Measurements from ENCODE around the gene KCNK3. TPM values are rescaled to one million over a fixed set of nuclear protein-coding genes. Genes with fewer than 3 reads are reported as not detected.

The KCNK3 gene
- total RNA-seq, 1 experiment from 2014 or later: not detected

DNA sequence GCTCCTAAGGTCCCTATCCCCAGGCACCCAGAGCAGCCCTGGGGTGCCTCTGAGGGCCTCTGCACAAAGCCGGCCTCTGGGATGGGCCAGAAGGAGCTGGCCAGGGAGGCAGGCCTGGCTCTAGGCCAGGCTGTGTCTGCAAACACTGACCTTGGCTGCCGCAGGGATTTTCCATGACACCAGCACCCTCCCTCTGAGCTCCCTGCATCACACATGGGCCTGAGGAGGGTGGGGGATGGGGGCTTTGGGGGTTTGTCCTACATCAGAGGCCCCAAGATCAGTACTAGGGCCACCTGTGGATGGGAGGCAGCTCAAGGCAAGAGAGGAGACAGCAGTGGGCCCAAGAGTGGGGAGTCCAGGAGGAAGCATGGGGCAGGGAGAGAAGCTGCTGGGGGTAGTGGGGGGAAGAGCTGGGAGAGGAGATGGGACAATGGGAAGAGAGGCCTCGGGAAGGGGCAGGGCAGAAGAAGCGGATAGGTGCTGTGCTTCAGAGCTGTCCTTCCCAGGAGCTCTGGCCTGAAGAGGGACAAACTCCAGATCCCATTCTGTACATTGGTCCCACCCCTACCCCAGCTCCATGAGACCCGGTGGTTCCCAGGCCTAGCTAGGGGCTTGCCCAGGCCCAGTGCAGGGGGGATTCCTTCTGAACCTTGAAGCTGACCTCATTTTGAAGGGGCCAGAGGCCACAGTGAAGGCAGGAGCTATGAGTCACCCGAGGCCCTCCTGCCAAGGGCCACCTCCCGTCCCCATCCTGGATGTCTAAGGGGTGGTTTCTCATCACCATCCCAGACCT is 28.0 kb downstream of the KCNK3 start:
- ChIA-PET POLR2A (interaction anchor here (0.6 kb wide), 1 partner anchor 645 kb away, joined by 3 read pairs; no protein-coding TSS in a partner anchor), CTCF (interaction anchor here (0.7 to 1.6 kb wide), 4 partner anchors 24 to 142 kb away, joined by 3 to 7 read pairs (median 5); no protein-coding TSS in a partner anchor)
- TF ChIP-seq, protein P1, sequence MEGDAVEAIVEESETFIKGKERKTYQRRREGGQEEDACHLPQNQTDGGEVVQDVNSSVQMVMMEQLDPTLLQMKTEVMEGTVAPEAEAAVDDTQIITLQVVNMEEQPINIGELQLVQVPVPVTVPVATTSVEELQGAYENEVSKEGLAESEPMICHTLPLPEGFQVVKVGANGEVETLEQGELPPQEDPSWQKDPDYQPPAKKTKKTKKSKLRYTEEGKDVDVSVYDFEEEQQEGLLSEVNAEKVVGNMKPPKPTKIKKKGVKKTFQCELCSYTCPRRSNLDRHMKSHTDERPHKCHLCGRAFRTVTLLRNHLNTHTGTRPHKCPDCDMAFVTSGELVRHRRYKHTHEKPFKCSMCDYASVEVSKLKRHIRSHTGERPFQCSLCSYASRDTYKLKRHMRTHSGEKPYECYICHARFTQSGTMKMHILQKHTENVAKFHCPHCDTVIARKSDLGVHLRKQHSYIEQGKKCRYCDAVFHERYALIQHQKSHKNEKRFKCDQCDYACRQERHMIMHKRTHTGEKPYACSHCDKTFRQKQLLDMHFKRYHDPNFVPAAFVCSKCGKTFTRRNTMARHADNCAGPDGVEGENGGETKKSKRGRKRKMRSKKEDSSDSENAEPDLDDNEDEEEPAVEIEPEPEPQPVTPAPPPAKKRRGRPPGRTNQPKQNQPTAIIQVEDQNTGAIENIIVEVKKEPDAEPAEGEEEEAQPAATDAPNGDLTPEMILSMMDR (IDR thresholded peaks at IDR 0.05; ENCODE audit: unreplicated experiment): no peak
- intact Hi-C loops (cut with micrococcal nuclease): no loop called here
- no TSS peak for BruUV-seq (replicated peaks)
- Mint-ChIP-seq H3K27me3 (ENCODE audit: insufficient read depth, unreplicated experiment) (no peaks in the 10 kb centered on the region), H3K36me3 (ENCODE audit: insufficient read depth, unreplicated experiment) (no peaks in the 10 kb centered on the region), H3K4me3 (ENCODE audit: unreplicated experiment) (no peak overlapping the region), H3K27ac (ENCODE audit: low read depth, unreplicated experiment) (peak overlapping the region; percentile 66), H3K9me3 (ENCODE audit: unreplicated experiment) (no peaks in the 10 kb centered on the region), H3K4me1 (ENCODE audit: insufficient read depth, unreplicated experiment) (peaks cover 14% of the 10 kb centered on the region)
- DNase-seq (ENCODE audit: unreplicated experiment): peak; percentile 87

DNA sequence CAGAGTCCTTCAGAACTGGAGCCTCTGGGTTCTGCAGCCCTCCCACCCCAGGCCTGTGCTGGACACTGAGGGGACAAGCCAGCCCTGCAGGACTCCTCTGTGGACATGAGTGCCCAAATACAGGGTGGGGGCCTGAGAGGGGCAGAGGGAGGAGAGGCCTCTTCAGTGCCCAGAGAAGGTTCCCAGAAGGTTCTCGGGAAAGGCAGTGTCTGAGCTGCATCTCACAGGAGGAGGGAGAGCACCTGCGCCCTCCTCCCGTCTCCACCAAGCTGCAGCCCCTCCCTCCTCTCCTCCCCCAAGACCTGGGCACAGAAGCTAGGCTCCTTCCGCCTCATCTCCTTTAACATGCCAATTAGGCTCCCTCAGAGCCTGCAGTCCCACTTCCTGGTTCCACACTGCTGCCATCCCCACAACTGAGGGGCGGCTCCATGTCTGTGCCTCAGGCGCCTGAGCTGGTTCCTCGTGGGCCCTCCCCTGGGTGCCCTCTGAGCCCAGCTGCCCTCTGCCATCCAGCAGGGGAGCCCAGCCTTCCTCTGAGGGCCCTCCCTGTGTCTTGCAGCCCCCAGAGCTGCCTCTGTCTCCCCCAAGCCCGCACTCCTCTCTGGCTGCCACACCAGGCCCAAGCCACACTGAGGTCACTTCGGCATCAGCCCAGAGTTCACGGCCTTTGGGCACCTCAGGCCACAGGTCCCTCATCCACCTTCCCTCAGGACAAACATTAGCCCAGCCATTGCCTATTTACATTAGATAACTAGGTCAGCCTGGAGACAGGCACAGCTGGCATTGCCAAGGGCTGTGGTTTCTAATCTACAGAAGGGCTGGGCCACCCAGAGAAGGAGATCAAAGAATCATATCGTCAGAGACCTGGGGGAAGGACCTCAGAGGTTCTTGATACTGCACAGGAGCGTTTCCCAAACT is 28.9 kb downstream of the KCNK3 start:
- DNase-seq (ENCODE audit: unreplicated experiment): no peak
- Mint-ChIP-seq H3K9me3 (ENCODE audit: unreplicated experiment) (no peaks in the 10 kb centered on the region), H3K4me3 (ENCODE audit: unreplicated experiment) (no peak overlapping the region), H3K27ac (ENCODE audit: low read depth, unreplicated experiment) (no peak overlapping the region), H3K27me3 (ENCODE audit: insufficient read depth, unreplicated experiment) (no peaks in the 10 kb centered on the region), H3K4me1 (ENCODE audit: insufficient read depth, unreplicated experiment) (peaks cover 14% of the 10 kb centered on the region), H3K36me3 (ENCODE audit: insufficient read depth, unreplicated experiment) (no peaks in the 10 kb centered on the region)
- ChIA-PET CTCF (interaction anchor here (0.7 to 1.5 kb wide), 3 partner anchors 24 to 116 kb away, joined by 3 to 7 read pairs (median 5); no protein-coding TSS in a partner anchor), POLR2A (interaction anchor here (0.6 kb wide), 1 partner anchor 646 kb away, joined by 3 read pairs; no protein-coding TSS in a partner anchor)
- BruUV-seq (replicated peaks): no TSS peak
- TF ChIP-seq, protein P1 (IDR thresholded peaks at IDR 0.05; ENCODE audit: unreplicated experiment): no peak
- intact Hi-C loops (cut with micrococcal nuclease): no loop called here

DNA sequence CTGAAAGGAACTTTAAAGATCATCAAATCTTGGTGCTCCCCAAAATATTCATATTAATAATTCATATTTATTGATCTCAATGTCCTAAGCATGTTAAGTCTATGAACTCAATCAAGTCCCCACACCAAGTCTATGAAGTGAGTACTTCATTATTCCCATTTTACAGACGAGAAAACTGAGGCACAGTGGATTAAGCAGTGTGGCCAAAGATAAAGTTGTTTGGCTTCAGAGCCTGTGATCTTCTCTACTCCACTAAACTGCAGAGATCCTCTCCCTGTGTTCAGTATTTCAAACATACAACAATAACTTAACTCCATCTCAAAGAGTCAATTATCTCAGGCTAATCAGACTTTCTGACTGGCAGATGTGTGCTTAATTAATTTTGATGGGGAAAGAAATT is 29.8 kb downstream of the KCNK3 start:
- BruUV-seq (replicated peaks): no TSS peak
- TF ChIP-seq, protein P1 (IDR thresholded peaks at IDR 0.05; ENCODE audit: unreplicated experiment): no peak
- Mint-ChIP-seq H3K4me3 (ENCODE audit: unreplicated experiment) (no peak overlapping the region), H3K27ac (ENCODE audit: low read depth, unreplicated experiment) (no peak overlapping the region), H3K9me3 (ENCODE audit: unreplicated experiment) (no peaks in the 10 kb centered on the region), H3K27me3 (ENCODE audit: insufficient read depth, unreplicated experiment) (no peaks in the 10 kb centered on the region), H3K4me1 (ENCODE audit: insufficient read depth, unreplicated experiment) (peaks cover 14% of the 10 kb centered on the region), H3K36me3 (ENCODE audit: insufficient read depth, unreplicated experiment) (no peaks in the 10 kb centered on the region)
- DNase-seq (ENCODE audit: unreplicated experiment): no peak
- ChIA-PET CTCF (no interaction called here), POLR2A (interaction anchor here (0.7 kb wide), 1 partner anchor 119 kb away, joined by 3 read pairs; no protein-coding TSS in a partner anchor)
- intact Hi-C loops (cut with micrococcal nuclease): no loop called here

DNA sequence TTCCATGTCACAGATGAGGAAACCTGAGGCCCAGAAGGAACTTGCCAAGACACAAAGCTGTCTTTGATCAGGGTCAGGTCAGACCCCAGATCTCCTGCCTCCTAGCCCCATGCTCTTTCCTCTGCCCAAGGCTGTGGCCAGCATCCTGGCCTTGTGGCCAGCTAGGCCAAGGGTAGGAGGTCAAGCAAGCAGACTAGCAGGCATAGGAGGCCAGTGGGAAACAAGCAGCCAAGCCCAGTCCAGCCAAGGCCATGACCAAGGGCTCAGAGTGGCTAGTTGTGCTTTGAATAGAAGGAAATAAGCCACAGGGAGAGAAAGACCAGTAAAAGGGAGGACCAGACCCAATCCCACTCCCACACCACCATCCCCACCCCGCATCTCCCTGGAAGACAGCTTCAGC is 30.4 kb downstream of the KCNK3 start:
- DNase-seq (ENCODE audit: unreplicated experiment): no peak
- intact Hi-C loops (cut with micrococcal nuclease): no loop called here
- Mint-ChIP-seq H3K27ac (ENCODE audit: low read depth, unreplicated experiment) (no peak overlapping the region), H3K9me3 (ENCODE audit: unreplicated experiment) (no peaks in the 10 kb centered on the region), H3K4me1 (ENCODE audit: insufficient read depth, unreplicated experiment) (peaks cover 14% of the 10 kb centered on the region), H3K27me3 (ENCODE audit: insufficient read depth, unreplicated experiment) (no peaks in the 10 kb centered on the region), H3K4me3 (ENCODE audit: unreplicated experiment) (no peak overlapping the region), H3K36me3 (ENCODE audit: insufficient read depth, unreplicated experiment) (no peaks in the 10 kb centered on the region)
- ChIA-PET POLR2A (interaction anchor here (0.7 to 0.8 kb wide), 2 partner anchors 45 to 120 kb away, joined by 3 read pairs; no protein-coding TSS in a partner anchor), CTCF (interaction anchor here (1.0 kb wide), 1 partner anchor 23 kb away, joined by 3 read pairs; no protein-coding TSS in a partner anchor)
- no TSS peak for BruUV-seq (replicated peaks)
- TF ChIP-seq, protein P1 (IDR thresholded peaks at IDR 0.05; ENCODE audit: unreplicated experiment): no peak

Measured in MCF 10A (cell line).